Frontal cortex (tissue), 4 donors: ENCODE results near the gene TGFBR3. TPM values are rescaled to one million over a fixed set of nuclear protein-coding genes. Genes with fewer than 3 reads are reported as not detected.

Source experiments
- DNase-seq, 2 donors: peaks; one replicate each; pipeline ENCODE4 v3.0.0; 2012; ENCODE audit warnings: low spot score in 2 of 2
- FAIRE-seq: peaks from 2 replicates; lab custom pipeline; 2012; peaks lifted over from hg19 to GRCh38; lab: Jason Lieb, UNC
- total RNA-seq: library from RNA; depleted of rRNA; stranded (reverse); fragments of >200 nt; gene quantifications from one replicate; pipeline ENCODE4 v1.2.3, GENCODE V29; 2014
- donor health status: control.
- donor health status: control.
- donor health status: control.

Gene TGFBR3
- total RNA-seq, 1 donor from 2014 or later: 4.9 TPM

DNA sequence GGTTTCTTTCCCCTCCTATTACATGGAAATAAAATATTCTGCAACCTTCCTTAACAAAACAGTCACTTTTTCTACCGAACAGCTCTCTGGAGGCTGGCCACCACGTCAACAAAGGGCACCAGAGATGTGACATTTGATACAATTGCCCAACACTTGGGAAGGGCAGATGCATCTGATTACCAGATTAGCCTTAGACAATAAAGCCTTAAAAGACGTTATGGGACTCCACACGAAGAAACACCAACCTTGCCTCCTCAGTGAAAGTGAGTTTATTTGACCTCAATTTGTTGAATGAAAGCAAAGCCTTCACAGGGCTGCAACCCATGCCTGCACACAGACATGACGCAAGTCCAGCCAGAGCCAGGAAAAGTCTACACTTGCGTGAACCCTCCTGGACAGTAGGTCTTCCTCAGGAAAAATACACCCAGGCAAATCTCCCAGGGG, 136.1 kb downstream of the TGFBR3 start:
- FAIRE-seq (no peak), DNase-seq (no peak)

DNA sequence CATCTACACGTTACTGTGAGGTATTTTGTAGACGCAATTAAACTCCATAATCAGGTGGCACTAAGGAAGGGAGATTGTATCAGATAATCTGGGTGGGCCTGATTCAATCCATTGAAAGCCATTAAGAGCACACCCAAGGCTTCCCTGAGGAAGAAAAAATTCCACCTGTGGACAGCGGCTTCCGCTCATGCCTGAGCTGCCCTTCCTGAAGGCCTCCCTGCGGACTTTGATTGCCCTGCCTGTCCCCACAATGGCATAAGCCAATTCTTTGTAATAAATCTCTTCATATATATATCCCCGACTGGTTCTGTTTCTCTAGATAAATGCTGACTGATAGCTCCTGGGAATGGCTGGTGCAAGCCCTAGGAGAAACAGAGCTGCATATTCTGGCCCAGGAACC, 138.3 kb downstream of the TGFBR3 start:
- no peak for DNase-seq
- no peak for FAIRE-seq

DNA sequence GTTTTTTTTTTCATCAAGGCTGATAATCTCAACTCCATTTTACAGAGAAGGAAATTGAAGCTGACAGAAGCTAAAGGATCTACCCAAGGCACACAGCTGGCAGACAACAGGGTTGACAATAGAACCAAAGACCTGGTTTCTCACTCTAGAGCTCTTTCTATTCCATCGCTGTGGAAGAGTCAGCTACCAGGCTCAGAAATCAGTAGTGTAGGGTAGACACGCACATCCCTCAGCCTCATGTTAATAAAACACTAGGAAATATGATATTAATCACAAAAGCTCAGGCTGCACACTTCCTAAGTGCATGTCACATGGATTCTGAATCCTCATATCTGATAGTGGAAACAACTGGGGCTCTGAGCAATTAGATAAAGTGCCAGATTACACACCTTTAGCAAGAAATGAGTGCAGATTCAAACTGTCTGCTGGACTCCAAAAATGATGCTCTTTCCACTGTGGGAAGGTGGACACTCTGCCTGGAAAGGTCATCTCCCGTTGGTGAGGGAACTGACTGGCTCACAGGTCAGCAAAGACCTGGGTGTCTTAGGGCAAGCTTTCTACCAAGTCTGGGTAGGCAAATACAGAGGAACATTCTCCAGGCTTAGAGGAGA, 139.1 kb downstream of the TGFBR3 start:
- FAIRE-seq: no peak

DNA sequence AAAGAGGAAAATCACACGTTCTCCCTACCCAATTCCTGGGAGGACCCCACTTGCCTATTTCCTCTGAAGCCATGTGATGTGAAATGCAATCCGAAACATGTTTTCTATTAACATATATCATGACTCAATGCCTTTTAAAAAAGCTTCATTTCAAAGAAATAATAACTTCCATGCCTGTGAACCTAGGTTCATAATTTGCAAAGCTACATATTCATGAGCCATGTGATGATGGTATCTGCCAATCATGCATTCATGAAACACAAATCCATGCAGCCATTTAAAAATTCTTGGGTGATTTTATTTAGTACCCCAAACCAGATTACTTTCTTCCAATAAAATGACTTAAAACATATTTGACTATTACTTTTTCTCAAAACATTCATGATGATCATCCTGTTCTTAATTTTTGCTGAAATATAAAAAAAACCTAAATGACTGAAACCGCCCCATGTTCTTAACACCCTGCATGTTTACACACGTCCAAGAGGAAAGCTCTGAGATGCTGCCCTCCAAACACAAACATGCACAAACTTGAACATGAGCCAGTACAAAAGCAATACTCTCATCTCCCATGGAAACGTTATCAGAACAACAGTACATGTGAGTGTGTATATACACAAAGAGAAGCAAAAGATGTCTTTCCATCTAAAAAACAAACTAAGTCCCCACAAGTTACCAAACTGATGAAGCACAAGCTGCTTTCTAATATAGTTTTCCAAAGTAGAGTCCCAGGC, 140.1 kb downstream of the TGFBR3 start:
- FAIRE-seq (no peak), DNase-seq (no peak)

More for the DNA sequence above, 139.1 kb downstream of the TGFBR3 start:
- no peak for DNase-seq

DNA sequence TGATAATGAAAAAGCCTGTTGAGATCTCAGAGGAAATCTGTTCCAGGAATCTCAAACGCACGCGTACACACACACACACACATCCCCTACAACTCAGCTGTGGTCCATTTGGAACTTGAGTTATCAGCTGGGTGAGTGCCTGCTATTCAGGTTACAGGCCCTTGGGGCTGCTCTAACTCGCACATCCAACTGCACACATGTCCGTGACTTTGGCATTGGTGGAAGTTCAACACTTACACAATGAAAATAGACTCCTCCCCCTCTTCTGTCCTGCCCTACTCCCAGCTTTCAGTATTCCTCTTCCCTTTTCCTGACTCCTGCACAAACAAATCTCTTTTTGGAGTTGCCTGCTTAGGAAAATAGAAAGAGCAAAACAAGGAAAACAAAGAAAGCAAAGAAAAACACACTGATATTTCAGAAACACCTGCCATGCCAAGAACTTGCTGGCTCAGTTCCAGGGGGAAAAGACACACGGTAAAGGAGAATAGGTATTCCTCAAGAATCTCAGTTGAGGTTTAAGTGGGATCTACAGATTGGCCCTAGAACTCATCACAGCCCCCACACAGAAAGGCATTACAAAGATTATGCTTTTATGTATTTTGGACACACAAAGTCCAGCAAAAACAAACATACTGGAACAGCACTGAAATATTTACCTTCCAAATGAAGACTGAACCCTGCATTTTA, 140.9 kb downstream of the TGFBR3 start:
- FAIRE-seq (no peak), DNase-seq (no peak)

DNA sequence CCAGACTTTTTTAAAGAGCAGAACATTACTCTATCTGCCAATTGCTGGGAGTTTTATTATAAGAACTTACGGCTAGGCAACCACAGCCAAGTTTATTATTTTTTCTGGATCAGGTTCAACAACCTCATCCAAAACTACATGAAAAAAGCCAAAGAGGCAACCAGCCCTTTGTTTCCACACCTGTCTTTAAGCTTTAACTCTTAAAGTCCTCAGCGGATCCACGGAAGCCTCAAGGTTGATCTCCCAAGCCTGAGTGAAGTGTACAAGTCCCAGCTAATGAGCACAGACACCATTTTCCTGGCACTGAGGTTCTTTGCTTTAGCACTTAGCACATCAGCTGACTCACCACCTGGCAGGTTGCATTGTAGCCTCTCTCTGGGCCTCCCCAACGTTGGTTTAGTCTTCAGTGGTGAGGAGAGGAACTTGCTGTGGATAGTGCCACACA, 143.1 kb downstream of the TGFBR3 start:
- FAIRE-seq (no peak), DNase-seq (no peak)

DNA sequence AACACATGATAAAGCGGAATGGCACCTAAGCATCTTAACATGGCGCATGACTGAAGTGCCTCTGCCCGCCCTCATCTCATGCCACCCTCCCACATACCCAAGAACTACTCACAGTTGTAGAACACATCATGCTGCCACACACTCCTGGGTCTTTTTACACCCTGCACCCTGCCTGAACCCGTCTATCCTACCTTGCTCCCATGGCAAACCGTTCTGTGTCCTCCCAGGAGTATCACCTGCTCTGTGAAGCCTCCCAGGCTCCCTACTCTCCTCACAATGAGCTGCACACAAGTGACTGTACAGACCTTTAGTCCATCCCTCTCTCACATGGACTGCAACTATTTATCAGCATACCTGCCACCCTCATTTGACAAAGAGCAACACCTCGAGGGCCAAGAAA, 144.0 kb downstream of the TGFBR3 start:
- no peak for FAIRE-seq

DNA sequence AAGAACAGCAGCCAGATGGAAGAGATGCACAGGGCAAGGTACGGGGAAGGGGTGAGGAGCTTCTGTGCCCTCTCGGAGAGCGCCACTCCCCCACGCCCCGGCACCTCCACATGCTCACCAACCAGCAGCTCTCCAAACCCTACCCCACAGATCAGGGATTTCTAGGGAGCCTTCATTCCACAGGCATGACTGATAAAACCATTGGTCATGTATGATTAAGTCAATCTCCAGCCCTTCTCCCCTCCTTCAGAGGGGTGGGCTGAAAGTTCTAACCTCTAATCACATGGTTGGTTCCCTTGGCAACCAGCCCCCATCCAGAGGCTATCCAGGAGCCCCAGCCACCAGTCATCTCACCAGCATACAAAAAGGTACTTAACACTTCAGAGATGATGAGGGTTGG, 144.7 kb downstream of the TGFBR3 start:
- DNase-seq (no peak), FAIRE-seq (no peak)

More for the DNA sequence above, 144.0 kb downstream of the TGFBR3 start:
- no peak for DNase-seq

DNA sequence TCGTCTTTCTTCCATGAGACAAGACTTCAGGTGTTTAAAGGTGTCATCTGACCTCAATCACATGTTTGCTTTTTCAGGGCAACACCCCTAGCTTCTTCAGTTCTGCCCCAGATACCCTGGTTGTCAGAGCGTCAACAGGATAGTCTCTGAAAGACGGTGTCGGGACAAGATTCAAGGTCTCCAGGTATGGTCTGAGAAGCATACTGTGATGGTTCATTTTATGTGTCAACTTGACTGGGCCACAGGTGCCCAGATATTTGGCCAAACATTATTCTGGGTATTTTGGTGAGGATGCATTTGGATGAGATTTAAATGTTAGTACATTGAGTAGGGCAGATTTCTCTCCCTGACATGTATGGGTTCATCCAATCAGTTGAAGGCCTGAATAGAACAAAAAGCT, 148.3 kb downstream of the TGFBR3 start:
- DNase-seq (no peak), FAIRE-seq (no peak)

DNA sequence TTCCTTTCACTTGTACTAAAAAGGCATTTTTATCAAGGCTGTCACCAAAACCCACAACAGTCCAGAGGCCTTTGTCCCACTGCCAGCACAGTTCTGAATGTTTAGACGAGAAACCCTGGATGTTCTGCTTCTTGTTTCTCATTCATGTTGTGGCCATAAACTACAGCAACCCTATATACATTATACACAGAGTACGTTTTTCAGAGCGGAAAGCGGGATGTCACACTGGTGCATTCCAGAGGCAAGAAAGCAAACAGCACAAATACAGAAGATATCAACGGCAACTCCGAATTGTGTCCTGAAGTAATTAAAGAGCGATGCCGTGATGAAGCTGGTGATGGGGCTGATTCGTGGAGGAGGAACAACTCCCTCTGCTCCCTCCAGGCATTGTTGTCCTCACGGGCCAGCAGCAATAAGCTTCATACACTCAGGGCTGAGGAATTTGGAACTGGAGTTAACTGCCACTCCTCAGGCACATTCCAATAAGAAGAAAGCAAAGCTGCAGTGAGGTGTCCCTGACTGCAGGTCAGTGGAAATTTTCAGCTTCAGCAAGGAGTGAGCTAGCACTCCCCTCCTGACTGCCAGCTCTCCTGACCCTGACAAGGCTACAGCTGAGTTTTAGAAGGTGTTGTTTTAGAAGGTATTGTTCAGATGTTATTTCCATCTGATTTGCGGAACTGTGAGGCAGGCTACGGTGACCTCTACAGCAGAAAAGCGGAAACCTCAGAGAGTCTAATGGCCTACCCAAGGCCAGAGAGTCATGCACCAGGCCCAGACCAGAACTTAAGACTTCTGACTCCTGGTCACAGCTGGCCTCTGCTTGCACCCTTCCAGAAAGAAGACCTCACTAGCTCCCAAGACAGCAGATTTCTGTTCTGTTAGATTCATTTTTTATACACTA, 149.0 kb downstream of the TGFBR3 start:
- DNase-seq: no peak
- no peak for FAIRE-seq

DNA sequence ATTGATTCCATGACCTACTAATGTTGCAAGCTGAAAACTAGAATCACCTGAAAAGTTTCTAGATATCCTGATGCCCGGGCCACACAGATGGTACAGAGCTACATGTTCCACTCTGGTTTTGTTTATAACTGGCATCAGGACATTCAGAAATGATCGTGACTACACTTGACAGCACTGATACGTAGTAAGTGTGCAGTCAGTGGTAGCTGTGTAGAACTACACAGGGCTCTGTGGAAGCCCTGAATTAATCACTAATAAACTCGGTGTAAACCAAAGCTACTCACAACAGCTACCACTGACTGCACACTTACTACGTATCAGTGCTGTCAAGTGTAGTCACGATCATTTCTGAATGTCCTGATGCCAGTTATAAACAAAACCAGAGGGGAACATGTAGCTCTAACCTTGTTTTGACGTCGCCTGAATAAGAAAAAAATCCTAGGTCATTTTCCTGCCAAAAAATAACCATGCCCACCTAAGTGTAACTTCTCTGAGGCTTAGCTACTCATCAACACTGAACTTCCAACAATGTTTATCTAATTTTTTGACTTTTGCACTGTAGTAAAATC, 149.7 kb downstream of the TGFBR3 start:
- DNase-seq (no peak), FAIRE-seq (no peak)

DNA sequence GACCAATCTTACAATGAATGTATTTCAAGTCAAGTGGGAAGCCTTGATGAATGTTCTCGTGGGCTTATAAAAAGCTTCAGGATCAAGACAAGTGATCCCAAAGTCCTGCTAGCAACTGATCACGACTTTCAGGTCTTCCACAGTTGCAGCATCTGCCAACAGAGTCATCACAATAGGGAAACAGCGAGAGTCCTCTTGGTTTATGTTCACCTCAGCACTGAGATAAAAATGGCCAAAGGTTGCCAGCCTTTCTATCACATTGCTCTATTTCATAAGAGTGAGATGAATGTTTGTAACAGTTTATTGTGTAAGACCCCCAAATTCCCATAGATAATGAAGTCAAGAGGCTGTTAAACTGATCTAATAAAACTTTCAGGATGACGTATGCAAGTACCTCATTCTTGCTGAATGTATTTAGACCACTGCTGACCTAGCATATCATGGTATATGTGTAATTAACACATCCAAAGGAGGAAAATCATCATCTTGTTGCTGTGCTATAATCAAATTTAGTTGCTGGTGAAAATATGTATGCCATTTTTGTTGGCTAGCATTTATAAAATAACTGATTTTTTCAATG, 150.6 kb downstream of the TGFBR3 start:
- FAIRE-seq: no peak
- DNase-seq: no peak

DNA sequence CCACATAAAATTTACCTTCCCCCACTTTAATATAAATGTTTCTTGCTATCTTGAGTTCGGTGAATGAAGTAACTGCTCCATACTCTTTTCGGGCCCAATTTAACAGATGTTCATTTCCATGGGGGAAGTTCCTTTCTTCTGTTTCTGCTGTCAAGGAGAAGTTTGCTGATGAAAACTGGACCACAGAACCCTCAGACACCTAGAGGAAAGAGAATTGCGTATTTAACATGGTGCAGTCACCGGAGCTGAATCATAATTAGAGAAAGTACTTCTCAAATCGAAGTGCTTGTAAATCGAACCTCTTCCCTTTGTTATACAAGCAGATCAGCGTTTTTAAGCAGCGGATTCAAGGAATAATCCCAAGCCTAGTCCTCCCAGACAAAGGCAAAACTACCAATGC, 151.2 kb downstream of the TGFBR3 start:
- DNase-seq (no peak), FAIRE-seq (no peak)

DNA sequence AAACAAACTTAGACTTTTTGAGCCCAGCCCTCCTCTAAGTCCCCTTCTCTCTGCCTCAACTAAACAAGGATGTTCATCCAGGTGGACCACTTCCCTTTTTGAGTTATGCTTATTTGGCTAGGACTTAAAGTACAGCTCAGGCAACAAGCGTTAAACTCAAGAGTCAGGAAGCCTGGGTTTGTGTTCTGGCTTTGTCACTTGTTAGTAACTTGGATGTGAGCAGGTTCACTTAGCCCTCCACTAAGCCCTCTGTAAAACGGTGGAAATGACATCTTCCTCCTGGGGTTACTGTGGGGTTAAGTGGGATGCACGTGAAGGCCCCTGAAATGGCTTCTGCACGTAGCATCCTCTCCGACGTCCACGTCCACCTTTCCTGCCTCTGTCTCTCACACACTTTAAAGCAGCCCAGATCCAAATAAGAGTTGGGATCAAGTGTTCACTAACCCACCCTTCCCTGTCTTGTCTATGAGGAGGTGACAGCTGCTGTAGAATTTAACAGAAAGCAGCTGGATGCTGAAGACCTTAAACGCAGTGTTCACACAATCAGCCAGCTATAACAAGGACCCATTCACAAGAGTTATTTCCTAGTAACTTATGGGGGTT, 152.7 kb downstream of the TGFBR3 start:
- FAIRE-seq: no peak
- DNase-seq: no peak

DNA sequence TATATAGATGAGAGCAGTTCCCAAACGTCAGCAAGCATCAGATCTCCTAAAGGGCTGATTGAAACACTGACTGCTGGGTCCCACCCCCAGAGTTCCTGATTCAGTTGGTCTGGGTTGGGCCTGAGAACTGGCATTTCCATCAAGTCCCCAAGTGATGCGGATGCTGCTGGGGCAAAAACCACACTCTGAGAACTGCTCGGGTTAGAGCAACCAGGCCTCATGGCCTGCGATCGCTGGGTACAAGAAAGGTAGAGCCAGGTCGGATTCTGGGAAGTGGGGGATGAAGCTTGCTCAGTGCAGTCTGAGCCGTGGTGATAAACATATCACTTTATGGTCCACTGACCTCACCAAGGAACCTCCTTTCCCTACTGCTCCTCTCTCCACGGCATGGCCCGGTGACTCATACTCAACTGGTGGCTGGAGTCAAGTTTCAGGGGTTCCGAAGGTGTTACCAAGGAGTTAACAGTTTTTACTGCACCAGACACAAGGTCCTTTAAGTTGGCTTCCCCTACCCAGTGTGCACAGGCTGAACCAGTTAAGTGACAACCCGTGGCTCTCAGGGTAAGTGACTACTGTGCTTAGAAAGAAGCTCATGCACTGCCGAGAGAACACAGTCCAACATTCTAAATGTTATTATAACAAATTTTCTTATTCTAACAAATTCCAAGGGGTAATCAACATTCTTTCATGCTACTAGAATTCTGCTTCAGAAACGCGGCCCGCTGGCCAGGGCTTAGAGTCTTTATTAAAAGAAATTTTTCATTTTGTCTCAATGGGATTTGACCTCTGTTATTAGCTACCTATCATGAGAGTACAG, 153.5 kb downstream of the TGFBR3 start:
- FAIRE-seq (no peak), DNase-seq (no peak)

DNA sequence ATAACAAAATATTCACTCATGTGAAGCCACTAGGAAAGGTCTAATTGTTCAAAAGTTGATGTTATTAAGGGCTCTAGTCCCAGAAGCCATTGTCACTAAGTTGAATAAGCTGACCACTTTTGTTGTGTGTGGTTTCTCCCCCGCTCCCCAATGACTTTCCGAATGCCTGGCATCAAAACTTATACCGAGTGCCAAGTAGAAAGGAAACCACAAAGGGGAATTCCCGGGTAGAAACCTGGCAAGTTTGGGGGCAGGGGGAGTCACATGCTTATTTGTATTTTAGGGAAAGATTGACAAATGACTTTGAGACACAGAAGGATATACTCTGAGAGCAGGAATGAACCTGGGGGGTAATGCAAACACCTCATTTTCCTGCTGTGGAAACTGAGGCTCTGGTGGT, 154.1 kb downstream of the TGFBR3 start:
- FAIRE-seq (no peak), DNase-seq (no peak)

DNA sequence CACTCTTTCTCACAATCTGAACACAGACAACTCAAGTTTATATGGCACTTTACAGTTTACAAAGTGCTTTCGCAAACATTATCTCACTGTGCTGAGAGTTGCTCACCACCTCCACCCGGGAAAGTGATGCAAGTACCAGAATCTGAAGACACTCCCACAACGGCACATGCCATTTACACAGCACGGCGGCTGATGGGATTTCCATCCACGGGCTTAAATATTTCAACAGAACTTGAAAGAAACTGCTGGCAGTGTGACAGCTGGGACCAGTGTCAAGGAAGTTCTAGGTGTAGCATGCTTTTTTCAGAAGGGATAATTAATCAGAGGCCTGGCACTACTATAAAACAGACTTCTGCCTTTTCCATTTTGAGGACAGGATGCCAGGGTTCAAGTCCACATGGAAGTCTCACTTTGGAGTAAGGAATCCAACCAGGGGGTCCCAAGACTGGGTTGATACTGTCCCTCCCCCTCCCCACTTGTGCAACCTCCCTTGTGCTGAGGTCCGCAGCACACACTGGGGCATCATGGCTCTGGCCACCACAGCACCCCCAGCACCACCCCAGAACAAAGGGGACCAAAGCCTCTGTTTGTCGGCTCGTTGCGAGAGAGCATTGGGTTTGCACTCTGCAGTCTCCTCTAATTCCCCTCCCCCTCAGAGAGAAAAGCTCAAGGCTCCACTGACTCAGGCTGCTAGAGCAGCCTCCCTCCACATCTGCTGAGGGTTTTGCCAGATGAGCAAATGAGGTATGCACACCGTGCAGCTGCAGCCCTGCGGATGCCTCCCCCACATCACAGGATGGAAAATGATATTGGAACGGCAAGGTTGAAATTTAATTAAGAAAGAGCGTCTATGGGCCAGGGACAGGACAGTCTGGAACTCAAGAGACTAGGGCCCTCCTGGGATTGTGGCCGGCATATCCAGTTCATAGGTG, 154.9 kb downstream of the TGFBR3 start:
- no peak for DNase-seq
- no peak for FAIRE-seq
